Measurements from ENCODE around the gene PSMB11. TPM values are rescaled to one million over a fixed set of nuclear protein-coding genes. Genes with fewer than 3 reads are reported as not detected.

Gene PSMB11
- total and polyA plus RNA-seq, 8 donors = 0.05 TPM; not detected in 7

DNA sequence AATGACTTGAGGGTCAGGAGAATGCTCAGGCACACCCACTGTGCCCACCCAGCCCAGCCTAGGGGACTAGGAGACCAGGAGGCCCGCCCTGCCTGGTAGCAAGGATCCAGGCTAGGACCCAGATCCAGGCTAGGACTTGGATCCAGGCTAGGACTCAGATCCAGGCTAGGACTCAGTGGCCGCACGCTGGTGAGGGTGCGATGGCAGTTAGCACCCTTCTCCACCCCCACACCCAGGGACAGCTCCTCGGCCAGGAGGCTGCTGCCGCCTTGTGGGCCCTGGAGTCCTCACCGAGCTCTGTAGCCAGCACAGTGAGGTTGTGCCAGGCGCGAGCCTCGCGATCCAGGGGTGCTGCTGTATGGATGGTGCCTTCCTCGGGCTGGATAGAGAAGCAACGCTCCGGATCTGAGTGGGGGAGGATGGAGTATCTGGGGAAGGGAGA is 10.2 kb downstream of the PSMB11 start:
- no peaks in the 10 kb centered on the region for H3K36me3 ChIP-seq
- no peak overlapping the region for H3K27ac ChIP-seq
- WGBS, 2 donors = 73 to 80% methylated on average over 14 of the region's 14 CpGs
- ATAC-seq = no peak
- H3K4me3 ChIP-seq = no peak overlapping the region
- FAIRE-seq = no peak
- H3K4me1 ChIP-seq = peaks cover 0 to 9% (median 0%) of the 10 kb centered on the region in 3 donors
- TF ChIP-seq, protein P1, sequence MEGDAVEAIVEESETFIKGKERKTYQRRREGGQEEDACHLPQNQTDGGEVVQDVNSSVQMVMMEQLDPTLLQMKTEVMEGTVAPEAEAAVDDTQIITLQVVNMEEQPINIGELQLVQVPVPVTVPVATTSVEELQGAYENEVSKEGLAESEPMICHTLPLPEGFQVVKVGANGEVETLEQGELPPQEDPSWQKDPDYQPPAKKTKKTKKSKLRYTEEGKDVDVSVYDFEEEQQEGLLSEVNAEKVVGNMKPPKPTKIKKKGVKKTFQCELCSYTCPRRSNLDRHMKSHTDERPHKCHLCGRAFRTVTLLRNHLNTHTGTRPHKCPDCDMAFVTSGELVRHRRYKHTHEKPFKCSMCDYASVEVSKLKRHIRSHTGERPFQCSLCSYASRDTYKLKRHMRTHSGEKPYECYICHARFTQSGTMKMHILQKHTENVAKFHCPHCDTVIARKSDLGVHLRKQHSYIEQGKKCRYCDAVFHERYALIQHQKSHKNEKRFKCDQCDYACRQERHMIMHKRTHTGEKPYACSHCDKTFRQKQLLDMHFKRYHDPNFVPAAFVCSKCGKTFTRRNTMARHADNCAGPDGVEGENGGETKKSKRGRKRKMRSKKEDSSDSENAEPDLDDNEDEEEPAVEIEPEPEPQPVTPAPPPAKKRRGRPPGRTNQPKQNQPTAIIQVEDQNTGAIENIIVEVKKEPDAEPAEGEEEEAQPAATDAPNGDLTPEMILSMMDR (IDR thresholded peaks at IDR 0.05) = no peak
- no peaks in the 10 kb centered on the region for H3K27me3 ChIP-seq
- DNase-seq = no peak
- intact Hi-C loops (cut with DNase I) = loop anchor here in 1 of 3 donors (10.0 kb wide), 1 partner anchor 57 kb away; no protein-coding TSS in a partner anchor
- no peaks in the 10 kb centered on the region for H3K9me3 ChIP-seq

DNA sequence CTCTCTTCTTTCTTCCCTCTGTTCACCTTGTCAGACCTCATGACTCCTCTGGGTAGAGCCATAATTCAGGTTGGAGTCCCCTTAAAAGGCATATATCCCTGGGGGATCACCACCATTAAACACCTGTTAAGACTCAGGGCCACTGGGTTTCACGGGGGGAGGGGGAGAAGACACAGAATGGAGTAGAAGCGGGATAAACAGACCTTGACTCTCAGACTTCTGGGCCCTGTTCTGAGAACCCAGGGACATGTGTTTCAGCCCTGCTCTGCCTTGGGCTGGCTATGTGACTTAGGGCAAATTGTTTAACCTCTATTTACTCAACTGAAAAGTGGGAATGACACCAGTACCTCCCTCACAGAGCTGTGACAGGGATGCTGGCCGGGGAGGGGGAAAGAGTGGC is 10.7 kb downstream of the PSMB11 start:
- H3K9me3 ChIP-seq = no peaks in the 10 kb centered on the region
- DNase-seq = no peak
- no peaks in the 10 kb centered on the region for H3K27me3 ChIP-seq
- H3K4me3 ChIP-seq = no peak overlapping the region
- H3K36me3 ChIP-seq = no peaks in the 10 kb centered on the region
- no peak for FAIRE-seq
- intact Hi-C loops (cut with DNase I) = loop anchor here in 1 of 3 donors (10.0 kb wide), 1 partner anchor 58 kb away; no protein-coding TSS in a partner anchor
- 67 to 74% methylated on average over 3 of the region's 3 CpGs for WGBS, 2 donors
- H3K27ac ChIP-seq = no peak overlapping the region
- no peak for ATAC-seq
- TF ChIP-seq, protein P1 (IDR thresholded peaks at IDR 0.05) = no peak
- peaks cover 0 to 9% (median 0%) of the 10 kb centered on the region in 3 donors for H3K4me1 ChIP-seq

DNA sequence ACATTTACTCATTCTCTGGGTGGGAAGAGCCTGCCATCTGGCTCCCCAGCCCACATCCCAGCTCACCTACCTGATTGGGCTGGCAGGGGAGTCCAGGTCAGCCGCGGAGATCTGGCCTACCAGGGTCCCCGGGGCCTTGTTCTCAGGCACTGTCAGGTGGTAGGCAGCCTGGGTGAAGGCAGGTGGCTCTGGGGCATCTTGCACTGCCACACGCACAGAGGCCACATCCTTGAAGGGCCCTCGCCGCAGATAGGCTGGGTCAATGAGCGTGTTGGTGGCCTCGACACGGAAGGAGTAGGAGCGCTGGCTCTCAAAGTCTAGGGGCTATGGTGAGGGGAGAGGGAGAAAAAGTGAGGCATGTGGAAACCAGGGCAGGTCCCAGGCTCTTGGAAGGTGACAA is 11.4 kb downstream of the PSMB11 start:
- no peaks in the 10 kb centered on the region for H3K27me3 ChIP-seq
- DNase-seq = no peak
- intact Hi-C loops (cut with DNase I) = loop anchor here in 1 of 3 donors (10.0 kb wide), 1 partner anchor 59 kb away; no protein-coding TSS in a partner anchor
- WGBS, 2 donors = 92 to 94% methylated on average over 10 of the region's 10 CpGs
- H3K9me3 ChIP-seq = no peaks in the 10 kb centered on the region
- ATAC-seq = no peak
- peaks cover 0 to 9% (median 0%) of the 10 kb centered on the region in 3 donors for H3K4me1 ChIP-seq
- H3K27ac ChIP-seq = no peak overlapping the region
- H3K36me3 ChIP-seq = no peaks in the 10 kb centered on the region
- TF ChIP-seq, protein P1 (IDR thresholded peaks at IDR 0.05) = no peak
- no peak for FAIRE-seq
- no peak overlapping the region for H3K4me3 ChIP-seq

DNA sequence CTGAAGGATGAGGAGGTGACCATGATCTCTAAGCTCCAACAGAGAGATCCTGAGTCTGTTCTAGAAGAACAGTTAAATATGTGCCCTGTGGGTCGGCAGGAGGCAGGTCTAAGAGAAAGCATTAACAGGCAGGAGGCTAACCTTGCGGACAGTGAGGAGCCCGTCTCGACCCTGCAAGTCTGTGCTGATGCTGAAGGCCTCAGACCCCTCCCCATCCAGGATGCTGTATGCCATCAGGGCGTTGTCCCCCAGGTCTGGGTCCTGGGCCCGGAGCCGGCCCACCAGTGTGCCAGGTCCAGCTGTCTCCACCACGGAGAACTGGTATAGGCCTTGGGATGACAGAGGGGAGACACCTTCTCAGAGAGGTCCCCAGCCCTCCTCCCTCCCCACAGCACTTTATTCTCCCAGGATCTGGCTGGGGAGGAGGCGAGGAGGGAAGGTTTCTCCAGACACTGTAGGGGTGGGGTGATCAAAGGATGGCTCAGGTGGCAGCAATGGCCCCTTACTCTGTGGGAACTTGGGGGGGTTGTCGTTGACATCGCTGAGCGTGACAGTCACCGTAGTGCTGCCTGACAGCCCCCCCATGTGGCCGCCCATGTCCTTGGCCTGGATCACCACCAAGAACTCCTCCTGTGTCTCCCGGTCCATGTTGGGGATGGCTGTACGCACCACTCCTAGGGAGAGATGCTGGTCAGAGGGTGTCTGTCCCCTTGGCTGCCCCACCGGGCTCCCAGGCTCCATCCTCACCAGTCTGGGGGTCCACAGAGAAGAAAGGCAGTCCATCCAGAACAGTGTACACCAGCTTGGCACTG is 12.2 kb downstream of the PSMB11 start:
- Histone ChIP-seq H3K27me3 (no peaks in the 10 kb centered on the region), H3K4me1 (peaks cover 0 to 9% (median 0%) of the 10 kb centered on the region in 3 donors), H3K4me3 (no peak overlapping the region), H3K9me3 (no peaks in the 10 kb centered on the region), H3K36me3 (no peaks in the 10 kb centered on the region), H3K27ac (no peak overlapping the region)
- DNase-seq (no peak), ATAC-seq (no peak), FAIRE-seq (no peak)
- WGBS, 2 donors = 77 to 83% methylated on average over 17 of the region's 17 CpGs
- intact Hi-C loops (cut with DNase I) = loop anchor here in 1 of 3 donors (10.0 kb wide), 1 partner anchor 59 kb away; no protein-coding TSS in a partner anchor
- TF ChIP-seq, protein P1 (IDR thresholded peaks at IDR 0.05) = no peak
